ENCODE measurements around the gene LSG1. TPM values are rescaled to one million over a fixed set of nuclear protein-coding genes. Genes with fewer than 3 reads are reported as not detected.
"Not testable (repeated sequence)": the region's sequence is repeated elsewhere in the genome, so short reads cannot be mapped to it uniquely, and the experiment has no call there.

LSG1 gene
- total RNA-seq, 1 experiment from 2014 or later = 39.7 TPM

- Histone ChIP-seq H3K36me3 (ENCODE audit: control insufficient read depth in 1 of 2, insufficient read depth in 2 of 2, low read length in 2 of 2) (peaks cover 2 to 23% of the 10 kb centered on the region in 2 experiments), H3K9me3 (ENCODE audit: control insufficient read depth in 1 of 2, insufficient read depth in 1 of 2, low read depth in 1 of 2, low read length in 2 of 2) (peaks cover 6 to 12% of the 10 kb centered on the region in 2 experiments; a peak in 1 of 4 replicates), H3K4me1 (ENCODE audit: control insufficient read depth in 1 of 2, insufficient read depth in 2 of 2, low read length in 2 of 2) (peaks cover 4 to 10% of the 10 kb centered on the region in 2 experiments; a peak in 2 of 4 replicates)
- H3K9me2 ChIP-seq (ENCODE audit: insufficient read depth); H4K20me1 ChIP-seq (ENCODE audit: insufficient read depth); H3K9ac ChIP-seq (ENCODE audit: low read length); intact Hi-C loops (cut with micrococcal nuclease); H3K27me3 ChIP-seq (ENCODE audit: insufficient read depth, low read length); CTCF ChIA-PET; RAD21 ChIA-PET (ENCODE audit: low non-redundant PET in 1 of 2, low total read pairs in 2 of 2, uncharacterized antibody in 2 of 2, unreplicated experiment in 2 of 2); POLR2A ChIA-PET; H2AFZ ChIP-seq (ENCODE audit: low read depth, low read length, poor library complexity, severe bottlenecking); ATAC-seq; H3K4me3 ChIP-seq (replicated peaks in 1 of 2; ENCODE audit: low read depth in 1 of 2, low read length in 2 of 2); H3K27ac ChIP-seq (ENCODE audit: low read depth, low read length); BruUV-seq (replicated peaks); H3K79me2 ChIP-seq (ENCODE audit: insufficient read depth, low read length); H3K4me2 ChIP-seq (ENCODE audit: low read length); DNase-seq (ENCODE audit: low read depth, low spot score): not testable (repeated sequence)
Measured at GRCh38 chr3:194630681-194631080, 41.3 kb downstream of the LSG1 start.

GRCh38 chr3:194624956-194625355 lies 47.0 kb downstream of the LSG1 start:
- no peak overlapping the region for H3K9ac ChIP-seq (ENCODE audit: low read length)
- peaks cover 0 to 4% of the 10 kb centered on the region in 2 experiments; a peak in 1 of 4 replicates for H3K9me3 ChIP-seq (ENCODE audit: control insufficient read depth in 1 of 2, insufficient read depth in 1 of 2, low read depth in 1 of 2, low read length in 2 of 2)
- ATAC-seq (no peak), DNase-seq (ENCODE audit: low read depth, low spot score) (no peak)
- ChIA-PET RAD21 (ENCODE audit: low non-redundant PET in 1 of 2, low total read pairs in 2 of 2, uncharacterized antibody in 2 of 2, unreplicated experiment in 2 of 2) (no interaction called here), POLR2A (no interaction called here), CTCF (no interaction called here)
- TF ChIP-seq MAX (IDR thresholded peaks at IDR 0.05) (no peak), EZH2 (IDR thresholded peaks at IDR 0.05) (no peak), POLR2AphosphoS5 (IDR thresholded peaks at IDR 0.05; ENCODE audit: low read depth, low read length) (no peak), EZH2phosphoT487 (IDR thresholded peaks at IDR 0.05; ENCODE audit: borderline replicate concordance) (no peak), CTCF (IDR thresholded peaks at IDR 0.05 in 2 of 3, conservative IDR thresholded peaks at IDR 0.05 in 1 of 3; ENCODE audit: borderline replicate concordance in 1 of 3, insufficient read depth in 1 of 3, low read depth in 2 of 3, low read length in 2 of 3) (no peak), YY1 (IDR thresholded peaks at IDR 0.05; ENCODE audit: extremely low read depth, insufficient replicate concordance, low read depth, low read length) (no peak), CBX3 (IDR thresholded peaks at IDR 0.05; ENCODE audit: low read depth) (no peak), TCF7L2 (IDR thresholded peaks at IDR 0.05; ENCODE audit: borderline replicate concordance, extremely low read depth, insufficient read depth, insufficient read length) (no peak), CEBPB (IDR thresholded peaks at IDR 0.05; ENCODE audit: low read depth) (no peak), SIN3A (IDR thresholded peaks at IDR 0.05; ENCODE audit: low read depth) (no peak), SP1 (IDR thresholded peaks at IDR 0.05; ENCODE audit: low read depth) (no peak), ATF3 (IDR thresholded peaks at IDR 0.05) (no peak), REST (IDR thresholded peaks at IDR 0.05; ENCODE audit: low read depth) (no peak), SRF (IDR thresholded peaks at IDR 0.05; ENCODE audit: low read depth) (no peak), POLR2A (IDR thresholded peaks at IDR 0.05; ENCODE audit: borderline replicate concordance, extremely low read depth, insufficient read depth, insufficient read length) (no peak)
- H3K27me3 ChIP-seq (ENCODE audit: insufficient read depth, low read length) = no peaks in the 10 kb centered on the region
- no peak overlapping the region for H2AFZ ChIP-seq (ENCODE audit: low read depth, low read length, poor library complexity, severe bottlenecking)
- H3K4me1 ChIP-seq (ENCODE audit: control insufficient read depth in 1 of 2, insufficient read depth in 2 of 2, low read length in 2 of 2) = no peaks in the 10 kb centered on the region
- H4K20me1 ChIP-seq (ENCODE audit: insufficient read depth) = no peaks in the 10 kb centered on the region
- no peak overlapping the region for H3K4me3 ChIP-seq (replicated peaks in 1 of 2; ENCODE audit: low read depth in 1 of 2, low read length in 2 of 2)
- H3K9me2 ChIP-seq (ENCODE audit: insufficient read depth) = no peaks in the 10 kb centered on the region
- no TSS peak for BruUV-seq (replicated peaks)
- H3K4me2 ChIP-seq (ENCODE audit: low read length) = no peak overlapping the region
- peaks cover 2 to 18% of the 10 kb centered on the region in 2 experiments for H3K36me3 ChIP-seq (ENCODE audit: control insufficient read depth in 1 of 2, insufficient read depth in 2 of 2, low read length in 2 of 2)
- H3K27ac ChIP-seq (ENCODE audit: low read depth, low read length) = no peak overlapping the region
- intact Hi-C loops (cut with micrococcal nuclease) = no loop called here
- no peaks in the 10 kb centered on the region for H3K79me2 ChIP-seq (ENCODE audit: insufficient read depth, low read length)

Measured in HCT116 (cell line).